ENCODE data around the gene AKAP5. TPM values are rescaled to one million over a fixed set of nuclear protein-coding genes. Genes with fewer than 3 reads are reported as not detected.

Gene AKAP5
- total RNA-seq, 2 experiments from 2014 or later: 0.88 TPM

GRCh38 chr14:64520699-64521098 lies 55.4 kb downstream of the AKAP5 start:
- peaks cover 25% of the 10 kb centered on the region for H3K4me1 Mint-ChIP-seq
- POLR2A ChIA-PET: interaction anchor here (0.9 to 3.0 kb wide), 5 partner anchors 10 to 19 kb away, joined by 3 to 11 read pairs (median 3); partner anchors contain the start of gene HSPA2
- no peak overlapping the region for H3K27ac Mint-ChIP-seq
- DNase-seq: no peak
- CTCF ChIA-PET: interaction anchor here (0.9 to 5.2 kb wide), 4 partner anchors 11 to 116 kb away, joined by 3 to 30 read pairs (median 4); no protein-coding TSS in a partner anchor
- H3K9me3 Mint-ChIP-seq: no peaks in the 10 kb centered on the region
- H3K4me3 Mint-ChIP-seq: no peak overlapping the region
- H3K36me3 Mint-ChIP-seq (ENCODE audit: low read depth): peaks cover 10% of the 10 kb centered on the region
- H3K27me3 Mint-ChIP-seq: no peaks in the 10 kb centered on the region

GRCh38 chr14:64522591-64523355 lies 57.5 kb downstream of the AKAP5 start:
- H3K4me3 Mint-ChIP-seq: no peak overlapping the region
- POLR2A ChIA-PET: interaction anchor here (0.7 to 3.0 kb wide), 7 partner anchors 11 to 22 kb away, joined by 3 to 11 read pairs (median 5); partner anchors contain the start of genes HSPA2 and ZBTB25

More at GRCh38 chr14:64522591-64523355, 57.5 kb downstream of the AKAP5 start:
- Mint-ChIP-seq H3K4me1 (peaks cover 11% of the 10 kb centered on the region), H3K36me3 (ENCODE audit: low read depth) (peaks cover 20% of the 10 kb centered on the region), H3K9me3 (no peaks in the 10 kb centered on the region), H3K27me3 (no peaks in the 10 kb centered on the region), H3K27ac (no peak overlapping the region)
- DNase-seq: no peak
- CTCF ChIA-PET: interaction anchor here (1.3 to 5.2 kb wide), 2 partner anchors 10 to 13 kb away, joined by 4 to 30 read pairs; no protein-coding TSS in a partner anchor

Other genes starting within 250 kb of the AKAP5 start
- gene ESR2, start 171.1 kb upstream of the AKAP5 start, total RNA-seq: under 1 TPM; 0.13 to 0.18 TPM
- gene MTHFD1, start 77.1 kb upstream of the AKAP5 start, total RNA-seq: 100 to 1,000 TPM; 142 to 147 TPM
- 10 to 100 TPM; 38.8 to 40.5 TPM for gene ZBTB25, start 38.3 kb downstream of the AKAP5 start, total RNA-seq
- 10 to 100 TPM; 81.2 to 86.1 TPM for gene ZBTB1, start 39.3 kb downstream of the AKAP5 start, total RNA-seq
- 1 to 10 TPM; 6.8 to 7.1 TPM for gene HSPA2, start 75.2 kb downstream of the AKAP5 start, total RNA-seq
- gene PPP1R36, start 84.5 kb downstream of the AKAP5 start, total RNA-seq: under 1 TPM in 1 of 2 experiments, not detected in 1; 0.53 TPM
- gene PLEKHG3, start 238.9 kb downstream of the AKAP5 start, total RNA-seq: 100 to 1,000 TPM; 126 to 133 TPM